HG03575 (cell line): Measurements from ENCODE around the gene AXIN2.

Experiments used
- ATAC-seq: cut with Tn5 transposase; IDR thresholded peaks from one replicate; pipeline ENCODE4 v1.9.1; 2021; ENCODE audit not compliant: unreplicated experiment, insufficient number of reproducible peaks, low FRiP score; ENCODE audit errors: extremely low read depth

AXIN2 gene, protein sequence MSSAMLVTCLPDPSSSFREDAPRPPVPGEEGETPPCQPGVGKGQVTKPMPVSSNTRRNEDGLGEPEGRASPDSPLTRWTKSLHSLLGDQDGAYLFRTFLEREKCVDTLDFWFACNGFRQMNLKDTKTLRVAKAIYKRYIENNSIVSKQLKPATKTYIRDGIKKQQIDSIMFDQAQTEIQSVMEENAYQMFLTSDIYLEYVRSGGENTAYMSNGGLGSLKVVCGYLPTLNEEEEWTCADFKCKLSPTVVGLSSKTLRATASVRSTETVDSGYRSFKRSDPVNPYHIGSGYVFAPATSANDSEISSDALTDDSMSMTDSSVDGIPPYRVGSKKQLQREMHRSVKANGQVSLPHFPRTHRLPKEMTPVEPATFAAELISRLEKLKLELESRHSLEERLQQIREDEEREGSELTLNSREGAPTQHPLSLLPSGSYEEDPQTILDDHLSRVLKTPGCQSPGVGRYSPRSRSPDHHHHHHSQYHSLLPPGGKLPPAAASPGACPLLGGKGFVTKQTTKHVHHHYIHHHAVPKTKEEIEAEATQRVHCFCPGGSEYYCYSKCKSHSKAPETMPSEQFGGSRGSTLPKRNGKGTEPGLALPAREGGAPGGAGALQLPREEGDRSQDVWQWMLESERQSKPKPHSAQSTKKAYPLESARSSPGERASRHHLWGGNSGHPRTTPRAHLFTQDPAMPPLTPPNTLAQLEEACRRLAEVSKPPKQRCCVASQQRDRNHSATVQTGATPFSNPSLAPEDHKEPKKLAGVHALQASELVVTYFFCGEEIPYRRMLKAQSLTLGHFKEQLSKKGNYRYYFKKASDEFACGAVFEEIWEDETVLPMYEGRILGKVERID

DNA sequence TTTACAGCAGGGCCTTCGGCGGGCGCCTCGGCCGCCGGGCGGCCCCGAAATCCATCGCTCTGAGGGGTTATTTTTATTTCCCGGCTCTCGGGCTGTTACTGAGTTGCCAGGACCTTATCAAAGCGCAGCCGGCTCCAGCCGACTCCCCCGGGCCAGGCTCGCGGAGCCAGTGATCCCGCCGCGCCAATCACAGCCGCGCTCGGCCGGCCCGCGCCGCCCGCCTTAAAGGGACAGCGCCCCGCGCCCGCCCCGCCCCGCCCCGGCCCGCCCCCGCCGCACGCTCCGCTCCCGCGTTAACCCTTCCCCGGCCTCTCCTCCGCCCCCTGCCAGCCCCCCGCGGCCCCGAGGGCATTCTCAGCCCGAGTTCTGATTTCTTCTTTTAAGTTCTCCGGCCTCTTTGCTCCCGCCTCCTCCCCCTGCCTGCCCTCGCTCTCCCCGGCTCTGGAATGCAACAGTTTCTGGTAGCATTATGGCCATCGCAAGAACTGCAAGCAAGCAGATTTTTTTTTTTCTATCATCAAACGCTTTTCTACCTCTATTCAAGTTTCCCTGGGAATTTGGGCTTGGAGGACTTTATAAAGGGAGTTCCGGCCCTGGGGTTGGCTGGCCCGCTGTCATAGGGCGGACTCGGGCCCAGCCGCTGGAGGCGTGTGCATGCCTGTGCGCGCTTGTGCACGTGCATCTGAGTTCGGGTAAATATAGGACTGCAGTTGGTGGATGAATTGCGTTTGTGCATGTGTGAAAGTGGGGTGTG lies at the start of gene AXIN2:
Gene AXIN2 (minus strand): TSS at position 197 of the 754 bp plus-strand sequence. CDS start 3,028 bp downstream, outside the sequence.
- no peak for ATAC-seq

DNA sequence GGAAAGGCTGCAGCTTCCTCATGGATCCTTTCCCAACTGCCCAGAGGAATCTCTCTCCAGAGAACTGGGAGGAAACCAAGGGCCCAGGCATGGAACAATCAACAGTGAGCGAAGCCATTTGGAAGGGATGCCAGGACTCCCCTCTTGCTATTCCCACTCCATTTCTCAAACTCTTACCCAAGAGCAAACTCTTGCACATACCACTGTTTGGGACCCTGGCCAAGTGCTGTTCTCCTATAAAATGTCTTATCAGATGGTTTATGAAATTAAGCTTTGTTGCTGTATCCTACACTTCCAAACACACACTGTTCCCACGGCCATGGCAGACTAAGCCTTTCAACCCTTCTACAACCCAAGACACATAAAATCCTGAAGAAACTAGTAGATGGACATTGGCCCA lies 48.3 kb upstream of the AXIN2 start:
- ATAC-seq, result no peak

DNA sequence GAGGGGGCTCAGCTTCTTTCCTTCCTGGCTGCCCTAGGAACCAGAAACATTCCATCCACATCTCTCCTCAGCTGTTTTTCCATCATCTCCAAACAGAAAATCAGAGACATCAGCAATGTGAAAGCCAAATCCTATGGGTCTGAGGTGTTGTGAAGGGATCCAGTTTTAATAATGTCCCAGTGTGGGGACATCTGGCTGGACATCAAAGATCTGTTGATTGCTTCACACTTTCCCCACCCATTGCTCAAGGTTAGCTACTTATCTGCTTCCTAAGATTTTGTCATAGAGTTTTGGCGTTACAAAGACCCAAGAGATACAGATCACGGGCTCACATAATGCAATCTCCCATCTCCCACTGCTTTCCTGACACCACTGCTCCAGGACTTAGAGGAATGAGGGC lies 47.8 kb upstream of the AXIN2 start:
- no peak for ATAC-seq

DNA sequence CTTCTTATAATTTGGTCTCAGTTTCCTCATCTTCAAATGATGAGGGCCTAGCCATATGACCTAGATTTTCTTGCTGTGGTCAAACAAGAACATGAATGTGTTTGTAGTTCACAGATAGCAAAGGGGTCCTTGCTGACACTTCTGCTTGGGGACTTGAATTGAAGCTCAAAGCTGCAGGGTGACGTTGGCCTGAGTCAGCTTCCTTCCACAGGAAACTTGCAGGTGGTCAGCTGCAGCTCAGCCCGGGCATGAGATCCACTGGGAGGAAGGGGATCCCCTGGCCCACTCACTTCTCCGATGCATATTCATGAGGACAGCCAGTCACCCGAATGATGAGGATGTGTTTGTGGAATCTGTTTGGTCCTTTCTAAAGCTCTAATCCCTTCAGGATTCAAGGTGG lies 42.6 kb upstream of the AXIN2 start:
- no peak for ATAC-seq

DNA sequence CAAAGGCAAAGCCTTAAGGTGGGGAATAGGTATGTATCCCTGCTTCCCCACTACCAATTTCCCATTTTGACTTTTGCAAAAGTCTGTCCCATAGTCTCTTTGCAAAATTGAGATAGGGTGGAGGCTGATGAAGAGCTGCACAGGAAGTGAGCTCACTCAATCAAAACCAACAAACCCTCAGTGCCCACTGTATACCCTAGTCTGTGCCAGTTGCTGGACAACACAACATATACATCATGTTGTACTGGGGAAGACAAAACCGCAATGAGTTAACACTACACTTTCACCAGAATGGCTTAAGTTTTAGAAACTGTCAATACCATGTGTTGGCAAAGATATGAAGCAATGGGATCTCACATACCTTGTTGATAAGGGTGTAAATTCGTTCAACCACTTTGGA lies 40.4 kb upstream of the AXIN2 start:
- no peak for ATAC-seq

DNA sequence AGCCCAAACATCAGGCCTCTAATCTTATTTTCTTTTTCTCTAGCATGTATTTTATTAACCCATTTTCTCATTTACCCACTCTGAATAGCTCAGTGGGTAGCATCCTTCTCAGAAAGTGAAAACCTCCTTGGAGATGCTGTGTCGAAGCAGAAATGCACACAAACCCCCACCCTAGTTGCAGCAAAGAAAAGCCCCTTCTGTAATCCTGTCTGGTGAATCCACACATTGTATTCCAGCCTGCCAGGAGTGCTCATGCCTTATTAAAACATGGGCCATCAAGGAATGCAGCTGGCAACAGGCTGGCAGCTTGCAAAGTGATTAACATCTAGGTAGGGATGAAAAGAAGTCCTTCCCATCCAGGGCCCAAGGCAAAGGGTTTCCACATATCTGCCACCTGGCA lies 39.7 kb upstream of the AXIN2 start:
- ATAC-seq, result no peak

DNA sequence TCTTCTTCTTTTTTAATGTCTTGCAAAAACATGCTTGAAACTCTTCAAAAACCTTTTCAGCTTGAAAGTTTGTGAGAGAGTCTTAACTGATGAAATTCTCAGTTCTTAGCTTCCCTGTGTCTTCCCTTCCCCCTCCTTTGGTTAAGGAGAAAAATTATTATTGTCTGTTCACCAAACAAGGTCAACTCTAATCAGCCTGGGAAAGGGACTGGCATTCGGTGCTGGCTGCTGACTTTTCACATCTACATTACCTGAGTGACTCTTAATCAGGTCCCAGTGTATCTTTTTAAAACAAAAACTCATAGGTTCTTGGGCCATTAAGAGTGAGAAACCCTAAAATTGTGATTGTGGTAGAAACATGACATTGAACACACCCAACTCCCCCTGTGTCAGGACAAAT lies 39.1 kb upstream of the AXIN2 start:
- no peak for ATAC-seq

DNA sequence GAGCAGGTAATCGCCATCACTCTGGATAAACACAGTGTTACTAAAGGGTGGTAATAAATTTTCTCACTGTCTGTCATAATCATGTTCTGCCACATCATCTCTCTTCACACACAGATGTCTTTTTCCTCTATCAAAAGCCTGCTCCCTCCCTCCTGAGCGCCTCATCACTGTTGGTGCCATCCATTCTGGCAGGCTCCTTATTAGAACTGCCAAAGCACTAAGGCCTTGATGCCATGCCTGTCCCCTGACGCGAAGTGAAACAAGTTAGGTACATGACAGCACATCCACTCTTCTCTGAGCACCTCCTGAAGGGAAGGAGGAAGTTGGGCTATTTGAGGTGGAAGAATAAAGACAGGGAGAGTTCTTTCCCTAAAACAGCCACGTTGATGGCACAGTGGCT lies 38.2 kb upstream of the AXIN2 start:
- no peak for ATAC-seq

DNA sequence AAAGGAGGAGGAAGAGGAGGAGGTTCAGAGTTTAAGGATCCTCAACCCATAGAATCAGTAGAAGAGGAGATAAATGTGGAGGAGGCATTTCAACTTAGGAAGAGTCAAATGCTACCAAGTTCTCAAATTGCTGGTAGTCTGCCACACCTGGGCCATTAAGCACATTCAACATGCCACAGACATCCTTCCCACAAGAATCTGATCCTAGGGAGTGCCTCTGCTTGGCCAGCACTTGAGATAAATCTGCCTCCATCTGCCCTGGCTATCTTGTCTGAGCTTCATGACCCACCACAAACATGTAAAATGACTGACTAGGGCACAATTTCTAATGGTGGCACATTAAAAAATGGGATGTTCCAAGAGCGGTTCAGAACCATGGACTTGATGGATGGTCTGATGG lies 37.3 kb upstream of the AXIN2 start:
- no peak for ATAC-seq

DNA sequence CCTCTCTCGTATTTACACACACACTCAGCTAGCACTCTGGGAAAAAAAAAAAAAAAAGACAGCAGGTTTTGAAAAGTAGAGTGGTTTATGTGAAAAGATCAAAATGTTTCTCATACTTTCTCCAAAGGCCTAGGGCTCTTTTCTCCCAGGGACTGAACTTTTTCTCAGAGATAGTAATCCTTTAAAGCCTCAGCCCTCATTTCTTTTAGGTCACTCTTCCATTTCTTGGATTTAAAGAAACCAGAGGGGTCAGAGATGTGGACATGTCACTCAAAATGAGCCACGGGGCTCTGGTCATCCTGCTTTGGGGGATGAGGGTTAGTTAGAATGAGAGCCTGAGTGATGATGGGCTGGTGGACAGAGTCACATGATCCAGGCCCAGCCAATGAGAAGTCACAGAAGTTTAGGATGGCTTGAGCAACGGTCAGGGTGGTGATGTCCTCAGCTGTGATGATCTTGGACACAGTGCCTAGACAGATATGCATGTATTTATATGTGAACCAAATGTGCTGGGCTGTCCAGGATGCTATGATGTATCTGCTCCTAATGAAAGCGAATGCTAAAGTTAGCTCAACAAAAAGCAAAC lies 33.7 kb upstream of the AXIN2 start:
- no peak for ATAC-seq

DNA sequence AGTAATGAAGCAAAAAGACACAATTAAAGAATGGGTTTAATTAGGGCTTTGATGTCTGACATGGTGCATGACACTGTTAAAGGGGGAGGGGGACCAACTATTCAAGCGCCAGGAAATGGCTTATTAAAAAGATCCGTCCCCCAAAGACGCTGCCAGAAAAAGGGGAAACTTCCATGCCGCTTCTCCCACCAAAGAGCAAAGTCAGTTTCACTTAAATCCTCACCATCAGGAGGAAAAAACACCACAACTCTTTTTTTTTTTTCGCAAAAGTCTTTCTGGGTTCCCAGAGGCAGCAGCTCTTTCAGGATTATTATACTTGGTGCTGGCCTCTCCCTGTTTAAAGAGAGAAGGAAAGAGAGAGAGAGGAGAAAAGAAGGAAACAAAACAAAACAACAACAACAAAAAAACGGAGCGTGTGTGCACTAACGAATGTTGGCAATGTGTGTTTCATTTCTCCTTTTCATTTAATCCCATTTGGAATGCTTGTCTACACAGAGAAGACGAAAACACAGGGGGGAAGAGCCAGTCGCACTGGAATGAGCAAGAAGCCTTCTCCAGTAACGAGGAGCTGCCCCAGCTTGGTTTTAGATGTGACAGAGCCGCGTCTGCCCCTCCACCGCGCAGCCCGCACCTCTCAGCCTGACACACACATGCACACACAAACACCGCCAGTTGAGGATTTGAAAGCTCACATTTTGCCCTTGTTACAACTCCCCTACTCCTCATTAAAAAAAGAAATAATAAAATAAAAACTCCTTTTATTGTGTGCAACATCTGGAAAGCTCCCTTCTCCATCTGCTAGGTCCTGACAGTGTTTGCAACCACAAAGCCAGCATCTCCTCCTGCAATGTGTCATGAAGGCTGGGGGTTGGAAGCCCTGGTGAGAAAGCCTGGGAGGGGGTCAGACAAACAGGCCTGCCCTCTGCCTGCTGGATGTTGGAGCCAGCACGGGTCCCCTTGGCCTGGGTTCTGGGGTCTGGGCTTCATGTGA lies 32.7 kb upstream of the AXIN2 start:
- no peak for ATAC-seq

DNA sequence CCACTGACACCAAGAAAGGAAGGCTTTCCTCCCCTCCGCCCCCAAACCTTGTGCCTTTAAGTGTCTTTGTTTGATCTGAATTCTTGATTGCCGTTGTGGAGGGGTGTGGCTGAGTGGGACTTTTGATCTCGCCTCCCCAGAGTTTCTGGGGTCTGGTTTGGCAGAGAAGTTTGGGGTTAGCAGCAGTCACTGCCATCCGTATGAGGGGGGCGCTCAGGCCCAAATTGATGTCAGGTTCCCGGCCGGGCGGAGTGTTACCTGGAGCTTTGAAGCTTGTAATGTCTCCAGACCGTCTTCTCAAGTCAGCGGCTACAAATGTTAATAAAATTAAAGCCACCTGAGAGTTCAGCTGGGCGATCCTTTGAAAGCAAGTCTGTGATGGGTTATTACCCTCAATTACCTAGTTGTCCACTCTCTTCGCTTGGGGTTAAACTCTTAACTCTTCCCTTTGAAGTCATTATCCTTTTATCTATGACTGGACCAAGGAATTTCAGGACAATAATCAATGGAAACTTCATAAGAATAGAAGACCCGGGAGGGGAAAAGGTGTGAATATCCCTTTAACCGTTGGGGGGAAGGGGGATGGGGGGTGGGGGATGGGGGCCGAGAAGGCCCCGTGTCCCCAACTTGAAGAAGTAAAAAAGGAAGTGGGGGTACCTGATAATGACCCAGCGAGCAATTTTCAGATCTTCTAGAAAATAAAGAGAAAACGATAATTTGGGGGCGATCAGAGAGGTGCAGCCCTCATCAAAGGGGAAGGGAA lies 31.8 kb upstream of the AXIN2 start:
- ATAC-seq, result no peak

DNA sequence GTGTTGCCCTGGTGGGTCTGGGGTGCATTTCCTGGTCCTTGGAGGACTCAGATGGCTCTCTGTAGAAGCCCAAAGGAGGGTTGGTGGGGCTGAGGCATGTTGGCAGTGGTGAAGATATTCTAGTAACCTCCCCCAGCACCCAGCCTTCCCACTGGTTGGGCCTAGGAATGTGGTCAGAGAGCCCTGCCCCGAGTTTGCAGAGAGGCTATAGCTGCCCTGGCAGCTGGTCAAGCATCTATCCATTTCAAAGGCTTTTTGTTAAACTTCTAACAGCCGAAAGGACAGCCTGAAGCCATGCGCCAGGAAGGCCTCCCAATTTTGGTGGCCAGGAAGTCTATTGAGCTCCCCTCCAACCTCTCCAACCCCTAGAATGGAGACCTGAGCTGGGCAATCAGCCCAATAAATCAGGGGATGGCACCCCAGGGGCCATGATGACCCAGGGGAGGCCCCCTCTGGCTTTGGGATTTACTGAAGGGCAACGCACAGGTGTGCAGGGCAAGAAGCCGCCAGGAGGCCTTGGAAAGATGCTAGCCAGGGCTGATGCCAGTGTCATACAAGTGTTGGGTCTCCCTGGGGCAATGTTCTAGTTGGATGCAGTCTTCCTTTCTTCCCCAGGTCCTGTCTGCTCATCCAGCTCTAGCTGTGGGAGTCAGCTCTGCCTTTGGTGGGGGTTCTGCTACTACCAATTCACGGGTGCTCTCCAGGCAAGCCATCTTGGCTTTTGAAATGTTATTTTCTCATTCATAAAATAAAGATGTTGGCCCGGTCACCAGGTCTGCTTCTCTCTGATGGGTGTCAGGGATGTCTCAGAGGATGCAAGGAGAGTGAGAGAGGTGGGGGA lies 30.9 kb upstream of the AXIN2 start:
- ATAC-seq, result no peak

DNA sequence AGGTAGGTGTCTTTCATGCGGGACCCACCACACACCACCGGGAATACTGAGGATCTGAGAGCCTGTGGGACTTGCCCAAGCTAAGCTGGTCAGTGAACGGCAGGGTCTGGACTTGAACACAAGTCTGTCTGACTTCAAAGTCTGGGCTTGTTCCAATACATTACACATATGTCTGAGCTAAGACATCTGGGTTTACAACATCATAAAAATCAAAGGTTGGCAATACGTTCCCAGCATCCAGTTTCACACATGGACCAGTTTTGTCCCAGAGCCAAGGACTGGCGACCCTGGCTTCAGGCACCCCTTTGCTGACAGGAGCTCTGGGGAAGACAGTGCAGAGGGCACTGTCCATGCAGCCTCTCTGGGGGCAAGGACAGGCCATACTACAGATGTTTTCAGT lies 27.9 kb upstream of the AXIN2 start:
- ATAC-seq, result no peak

DNA sequence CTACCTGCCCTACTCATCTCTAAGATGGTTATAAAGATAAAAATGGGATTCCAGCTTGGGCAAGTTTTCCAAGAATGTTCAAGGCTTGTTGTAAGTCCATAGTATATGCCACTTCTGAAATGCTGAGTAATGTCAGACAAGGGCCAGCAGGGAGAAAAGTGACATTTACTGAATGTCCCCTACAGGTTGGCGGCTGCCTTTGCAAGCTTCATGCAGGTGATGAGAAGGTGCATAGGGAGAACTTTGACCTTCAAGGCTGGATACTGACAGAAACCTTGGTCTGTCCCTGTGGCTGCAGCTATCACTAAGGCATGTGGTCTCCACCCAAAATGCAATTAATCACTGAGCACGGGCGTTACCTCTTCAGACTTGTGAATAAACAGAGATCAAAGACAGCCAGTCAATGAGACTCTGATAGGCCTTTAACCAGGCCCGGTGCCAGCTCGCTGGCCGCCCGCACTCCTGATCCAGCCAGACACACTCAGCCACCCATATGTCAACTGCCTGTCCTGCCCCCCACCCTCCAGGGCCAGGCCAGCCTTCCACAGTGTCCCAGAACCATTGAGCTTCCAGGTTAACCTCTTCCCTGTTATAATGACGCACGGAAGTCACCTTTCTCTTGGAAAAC lies 26.8 kb upstream of the AXIN2 start:
- ATAC-seq, result no peak

DNA sequence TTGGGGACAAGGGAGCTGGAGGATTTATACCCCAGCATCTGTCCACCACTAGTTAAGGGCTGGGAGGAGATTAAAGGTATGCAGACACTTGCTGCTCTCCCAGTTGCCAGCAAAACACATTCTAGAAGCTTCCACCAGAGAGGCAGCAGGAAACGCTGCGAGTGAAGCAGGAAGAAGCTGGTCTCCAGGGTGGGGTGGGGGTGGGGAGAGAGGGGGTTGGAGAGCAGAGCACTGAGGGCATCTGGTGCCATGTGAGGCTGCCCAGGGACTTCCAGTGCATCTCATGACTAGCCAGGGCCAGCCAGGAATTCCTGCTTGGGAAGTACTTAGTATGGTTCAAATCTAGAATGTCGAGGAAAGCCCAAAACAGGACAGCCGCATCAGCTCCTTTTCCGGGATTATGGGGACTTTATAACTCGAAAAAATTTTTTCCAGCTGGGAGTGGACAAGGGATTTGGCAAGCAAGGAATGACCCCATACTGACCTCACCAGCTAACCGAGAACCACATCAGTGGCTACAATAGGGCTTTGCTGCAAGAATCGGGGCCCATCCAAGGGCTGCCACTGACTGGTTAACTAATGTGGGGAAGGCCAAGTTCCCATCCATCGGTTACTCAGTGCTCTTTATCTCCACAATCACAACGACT lies 26.2 kb upstream of the AXIN2 start:
- ATAC-seq, result no peak
